ENCODE measurements around the gene SELPLG.

DNA sequence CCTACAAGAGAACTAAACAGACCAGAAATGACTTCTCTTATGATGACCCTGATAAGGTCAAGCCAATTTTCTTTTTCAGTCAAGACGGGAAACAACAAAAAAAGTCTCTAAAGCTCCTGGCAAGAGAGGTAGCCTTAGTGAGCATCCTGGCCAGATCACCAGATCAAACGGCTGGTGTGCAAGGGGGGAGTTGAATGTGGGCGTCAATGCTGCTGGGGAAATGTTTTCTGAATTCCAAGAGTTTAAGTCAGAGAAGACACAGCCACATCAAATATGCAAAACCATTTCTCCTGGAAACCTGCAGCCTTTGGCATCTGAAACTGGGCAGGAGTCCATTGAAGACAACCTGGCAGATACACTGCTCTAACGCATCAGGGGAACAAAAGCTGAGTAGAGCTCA lies 16.0 kb upstream of the SELPLG start:
- TF ChIP-seq POLR2A (IDR thresholded peaks at IDR 0.05) = no peak
- TF ChIP-seq, protein P1, sequence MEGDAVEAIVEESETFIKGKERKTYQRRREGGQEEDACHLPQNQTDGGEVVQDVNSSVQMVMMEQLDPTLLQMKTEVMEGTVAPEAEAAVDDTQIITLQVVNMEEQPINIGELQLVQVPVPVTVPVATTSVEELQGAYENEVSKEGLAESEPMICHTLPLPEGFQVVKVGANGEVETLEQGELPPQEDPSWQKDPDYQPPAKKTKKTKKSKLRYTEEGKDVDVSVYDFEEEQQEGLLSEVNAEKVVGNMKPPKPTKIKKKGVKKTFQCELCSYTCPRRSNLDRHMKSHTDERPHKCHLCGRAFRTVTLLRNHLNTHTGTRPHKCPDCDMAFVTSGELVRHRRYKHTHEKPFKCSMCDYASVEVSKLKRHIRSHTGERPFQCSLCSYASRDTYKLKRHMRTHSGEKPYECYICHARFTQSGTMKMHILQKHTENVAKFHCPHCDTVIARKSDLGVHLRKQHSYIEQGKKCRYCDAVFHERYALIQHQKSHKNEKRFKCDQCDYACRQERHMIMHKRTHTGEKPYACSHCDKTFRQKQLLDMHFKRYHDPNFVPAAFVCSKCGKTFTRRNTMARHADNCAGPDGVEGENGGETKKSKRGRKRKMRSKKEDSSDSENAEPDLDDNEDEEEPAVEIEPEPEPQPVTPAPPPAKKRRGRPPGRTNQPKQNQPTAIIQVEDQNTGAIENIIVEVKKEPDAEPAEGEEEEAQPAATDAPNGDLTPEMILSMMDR (IDR thresholded peaks at IDR 0.05) = no peak
